Neural crest cell (in vitro differentiated cells): ENCODE data around the gene FHL2. TPM values are rescaled to one million over a fixed set of nuclear protein-coding genes. Genes with fewer than 3 reads are reported as not detected.
"Not testable (repeated sequence)": the region's sequence is repeated elsewhere in the genome, so short reads cannot be mapped to it uniquely, and the experiment has no call there.

ENCODE experiments used
- DNase-seq: peaks from one replicate; pipeline ENCODE4 v3.0.0; 2021; ENCODE audit warnings: low read depth, mixed read lengths, low spot score
- H3K27ac Mint-ChIP-seq: one replicate; pipeline ENCODE4 v1.8.0; 2021; ENCODE audit warnings: mild to moderate bottlenecking, mixed read lengths; ENCODE audit not compliant: unreplicated experiment
- H3K27me3 Mint-ChIP-seq: 2 replicates; pipeline ENCODE4 v1.8.0; 2021; ENCODE audit warnings: low read depth, mild to moderate bottlenecking, mixed read lengths
- H3K36me3 Mint-ChIP-seq: 2 replicates; pipeline ENCODE4 v1.8.0; 2021; ENCODE audit warnings: low read depth, mild to moderate bottlenecking, mixed read lengths
- H3K4me1 Mint-ChIP-seq: 2 replicates; pipeline ENCODE4 v1.8.0; 2021; ENCODE audit warnings: mixed read lengths
- H3K4me3 Mint-ChIP-seq: one replicate; pipeline ENCODE4 v1.8.0; 2021; ENCODE audit warnings: mild to moderate bottlenecking, mixed read lengths
- H3K9me3 Mint-ChIP-seq: 2 replicates; pipeline ENCODE4 v1.8.0; 2021; ENCODE audit warnings: mixed read lengths
- total RNA-seq: library from RNA; stranded (reverse); gene quantifications from 2 replicates; pipeline ENCODE4 v1.2.1, GENCODE V29; 2021
- TF ChIP-seq, protein P1 (sequence below): fragments of 200-600 bp; sonication (generic); conservative IDR thresholded peaks from 2 replicates; pipeline ENCODE4 v1.5.0; 2021; ENCODE audit warnings: antibody characterized with exemption, mild to moderate bottlenecking

The FHL2 gene
- total RNA-seq, 1 donor from 2014 or later: 4.8 TPM

DNA sequence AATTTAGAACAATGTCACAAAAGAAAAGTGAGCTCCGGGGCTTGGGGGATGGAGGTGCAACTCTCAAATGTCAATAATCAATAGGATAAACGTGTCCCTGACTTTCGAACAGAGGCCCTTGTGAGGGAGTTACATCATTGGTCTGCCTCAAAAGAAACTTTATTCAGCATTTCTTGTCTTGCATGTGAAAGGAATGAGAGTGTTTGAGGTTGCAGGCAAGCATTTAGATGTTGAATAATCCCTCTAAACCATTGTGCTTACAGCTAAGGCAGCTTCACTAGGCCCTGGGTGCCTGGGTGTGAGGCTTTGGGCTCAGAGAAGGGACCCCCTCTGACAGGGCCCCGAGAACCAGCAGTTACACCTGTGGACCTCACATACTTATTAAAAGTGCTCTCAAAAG lies 28.6 kb upstream of the FHL2 start:
- TF ChIP-seq, protein P1, sequence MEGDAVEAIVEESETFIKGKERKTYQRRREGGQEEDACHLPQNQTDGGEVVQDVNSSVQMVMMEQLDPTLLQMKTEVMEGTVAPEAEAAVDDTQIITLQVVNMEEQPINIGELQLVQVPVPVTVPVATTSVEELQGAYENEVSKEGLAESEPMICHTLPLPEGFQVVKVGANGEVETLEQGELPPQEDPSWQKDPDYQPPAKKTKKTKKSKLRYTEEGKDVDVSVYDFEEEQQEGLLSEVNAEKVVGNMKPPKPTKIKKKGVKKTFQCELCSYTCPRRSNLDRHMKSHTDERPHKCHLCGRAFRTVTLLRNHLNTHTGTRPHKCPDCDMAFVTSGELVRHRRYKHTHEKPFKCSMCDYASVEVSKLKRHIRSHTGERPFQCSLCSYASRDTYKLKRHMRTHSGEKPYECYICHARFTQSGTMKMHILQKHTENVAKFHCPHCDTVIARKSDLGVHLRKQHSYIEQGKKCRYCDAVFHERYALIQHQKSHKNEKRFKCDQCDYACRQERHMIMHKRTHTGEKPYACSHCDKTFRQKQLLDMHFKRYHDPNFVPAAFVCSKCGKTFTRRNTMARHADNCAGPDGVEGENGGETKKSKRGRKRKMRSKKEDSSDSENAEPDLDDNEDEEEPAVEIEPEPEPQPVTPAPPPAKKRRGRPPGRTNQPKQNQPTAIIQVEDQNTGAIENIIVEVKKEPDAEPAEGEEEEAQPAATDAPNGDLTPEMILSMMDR: no peak
- Mint-ChIP-seq H3K4me3 (no peak overlapping the region), H3K36me3 (no peaks in the 10 kb centered on the region), H3K27me3 (peaks cover 8% of the 10 kb centered on the region), H3K27ac (no peak overlapping the region), H3K4me1 (no peaks in the 10 kb centered on the region), H3K9me3 (peaks cover 5% of the 10 kb centered on the region)
- DNase-seq: no peak

DNA sequence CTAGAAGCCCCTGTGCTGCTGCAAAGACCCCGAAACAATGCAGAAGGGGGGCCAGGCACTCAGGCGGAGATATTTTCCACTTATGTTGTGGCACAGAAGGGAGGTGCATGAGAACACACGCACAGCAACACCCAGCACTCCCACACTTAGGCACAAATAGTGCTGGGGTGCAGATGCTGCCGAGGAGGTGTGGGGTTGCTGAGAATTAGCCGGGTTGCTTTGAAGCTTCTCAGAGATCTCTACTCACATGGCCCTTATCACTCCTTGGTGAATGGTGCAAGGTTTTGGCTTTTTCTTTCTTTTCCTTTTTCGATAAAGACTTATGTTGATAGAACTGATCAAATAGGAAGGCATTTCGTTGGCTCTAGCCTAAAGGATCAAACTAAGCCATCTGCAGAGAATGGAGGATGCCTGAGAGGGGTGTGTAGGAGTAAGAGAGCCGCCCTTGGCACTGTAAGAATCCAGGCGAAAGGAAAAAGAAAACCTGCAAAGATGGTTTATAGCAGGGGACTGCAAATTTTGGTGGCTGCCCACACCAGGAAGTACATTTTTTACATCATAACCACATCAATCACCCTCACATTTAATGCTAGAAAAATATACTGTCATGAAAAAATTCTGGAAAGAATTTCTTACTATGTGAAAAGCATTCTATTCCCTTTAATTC lies 27.9 kb upstream of the FHL2 start:
- Mint-ChIP-seq H3K36me3 (no peaks in the 10 kb centered on the region), H3K4me3 (no peak overlapping the region), H3K27ac (no peak overlapping the region), H3K9me3 (peaks cover 5% of the 10 kb centered on the region), H3K4me1 (no peaks in the 10 kb centered on the region), H3K27me3 (peaks cover 7% of the 10 kb centered on the region)
- DNase-seq: no peak
- TF ChIP-seq, protein P1: no peak

DNA sequence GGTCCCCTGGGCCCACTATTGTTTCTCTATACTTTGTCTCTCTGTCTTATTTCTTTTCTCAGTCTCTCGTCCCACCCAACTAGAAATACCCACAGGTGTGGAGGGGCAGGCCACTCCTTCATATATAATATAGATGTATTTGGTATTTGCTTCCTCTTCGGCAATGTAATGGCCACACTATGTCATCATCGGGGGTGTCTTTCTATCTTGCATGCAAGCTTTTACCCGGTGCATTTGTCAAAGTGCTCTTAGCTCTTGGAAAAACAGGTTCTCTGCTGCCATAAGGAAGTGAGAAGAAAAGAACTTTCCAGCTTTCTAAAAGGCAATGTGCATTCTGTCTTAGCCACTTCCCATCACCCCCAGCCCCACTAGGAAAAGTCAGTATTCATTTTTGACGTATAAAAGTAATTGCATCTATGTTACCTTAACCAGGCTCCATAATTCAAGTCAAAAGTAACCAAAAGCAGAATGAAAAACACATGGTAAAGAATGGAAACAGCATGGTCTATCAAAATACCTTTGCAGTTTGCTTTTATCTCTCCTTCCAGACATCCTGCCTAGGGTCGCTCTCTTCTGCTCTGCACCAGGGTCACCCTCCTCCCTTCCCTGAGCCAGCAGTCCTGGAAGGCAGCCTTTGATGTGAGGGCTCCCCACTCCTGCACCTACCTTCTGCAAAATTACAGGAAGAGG lies 27.2 kb upstream of the FHL2 start:
- peaks cover 5% of the 10 kb centered on the region for H3K9me3 Mint-ChIP-seq
- DNase-seq: no peak
- no peak overlapping the region for H3K4me3 Mint-ChIP-seq
- no peaks in the 10 kb centered on the region for H3K4me1 Mint-ChIP-seq
- no peak overlapping the region for H3K27ac Mint-ChIP-seq
- H3K36me3 Mint-ChIP-seq: no peaks in the 10 kb centered on the region
- peaks cover 9% of the 10 kb centered on the region for H3K27me3 Mint-ChIP-seq
- TF ChIP-seq, protein P1: no peak

DNA sequence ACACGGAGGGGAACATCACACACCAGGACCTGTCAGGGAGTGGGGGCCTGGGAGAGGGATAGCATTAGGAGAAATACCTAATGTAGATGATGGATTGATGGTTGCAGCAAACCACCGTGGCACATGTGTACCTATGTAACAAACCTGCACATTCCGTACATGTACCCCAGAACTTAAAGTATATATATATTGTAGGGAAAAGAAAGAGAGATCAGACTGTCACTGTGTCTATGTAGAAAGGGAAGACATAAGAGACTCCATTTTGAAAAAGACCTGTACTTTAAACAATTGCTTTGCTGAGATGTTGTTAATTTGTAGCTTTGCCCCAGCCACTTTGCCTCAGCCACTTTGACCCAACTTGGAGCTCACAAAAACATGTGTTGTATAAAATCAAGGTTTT lies 26.0 kb upstream of the FHL2 start:
- not testable (repeated sequence) for H3K4me3 Mint-ChIP-seq, H3K27ac Mint-ChIP-seq, H3K36me3 Mint-ChIP-seq, DNase-seq, H3K27me3 Mint-ChIP-seq, H3K4me1 Mint-ChIP-seq, H3K9me3 Mint-ChIP-seq

DNA sequence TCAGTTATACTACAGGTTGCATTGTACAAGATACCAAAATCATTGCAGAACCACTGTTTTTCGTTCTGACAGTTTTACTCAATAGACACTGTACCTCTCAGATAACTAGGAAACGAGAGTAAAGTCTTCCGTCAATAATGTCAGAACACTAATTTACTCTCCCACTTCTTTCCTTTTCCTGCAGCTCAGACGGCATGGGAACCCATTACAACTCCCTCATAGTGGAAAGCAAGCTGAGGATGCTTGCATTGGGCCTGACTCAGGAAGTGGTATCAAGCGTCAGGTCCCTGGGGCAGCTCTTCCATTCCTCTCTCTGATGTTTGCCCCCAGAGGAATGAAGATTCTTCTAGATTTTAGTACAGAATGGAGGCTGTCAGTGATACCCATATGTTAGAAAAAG lies 23.9 kb upstream of the FHL2 start:
- Mint-ChIP-seq H3K4me1 (no peaks in the 10 kb centered on the region), H3K27me3 (peaks cover 9% of the 10 kb centered on the region), H3K36me3 (peaks cover 2% of the 10 kb centered on the region), H3K27ac (no peak overlapping the region), H3K9me3 (peaks cover 11% of the 10 kb centered on the region), H3K4me3 (no peak overlapping the region)
- DNase-seq: no peak
- TF ChIP-seq, protein P1: no peak

DNA sequence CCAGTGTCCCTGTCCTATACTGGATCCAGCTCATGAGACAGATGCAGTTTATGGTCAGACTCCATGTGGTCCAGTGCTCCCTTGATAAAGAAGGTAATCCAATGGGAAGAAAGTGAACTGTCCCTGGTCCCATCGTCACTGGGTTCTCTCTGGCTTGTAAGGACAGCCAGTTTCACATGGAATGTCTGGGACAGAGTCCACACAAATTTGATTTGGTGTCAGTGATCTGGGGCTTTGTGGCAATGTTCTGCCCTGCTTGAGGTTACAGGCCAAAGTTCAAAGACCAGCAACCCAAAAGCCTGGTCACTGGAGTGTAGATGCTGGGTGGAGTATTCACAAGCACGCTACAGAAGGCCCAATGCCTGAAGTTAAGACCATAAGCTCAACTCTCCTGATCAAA lies 22.2 kb upstream of the FHL2 start:
- no peak overlapping the region for H3K4me3 Mint-ChIP-seq
- peaks cover 9% of the 10 kb centered on the region for H3K27me3 Mint-ChIP-seq
- peaks cover 11% of the 10 kb centered on the region for H3K9me3 Mint-ChIP-seq
- no peaks in the 10 kb centered on the region for H3K4me1 Mint-ChIP-seq
- TF ChIP-seq, protein P1: no peak
- H3K27ac Mint-ChIP-seq: no peak overlapping the region
- H3K36me3 Mint-ChIP-seq: peaks cover 2% of the 10 kb centered on the region
- no peak for DNase-seq
